ENCODE results near the gene MYL5.
"Not testable (repeated sequence)": the region's sequence is repeated elsewhere in the genome, so short reads cannot be mapped to it uniquely, and the experiment has no call there.

Gene MYL5

DNA sequence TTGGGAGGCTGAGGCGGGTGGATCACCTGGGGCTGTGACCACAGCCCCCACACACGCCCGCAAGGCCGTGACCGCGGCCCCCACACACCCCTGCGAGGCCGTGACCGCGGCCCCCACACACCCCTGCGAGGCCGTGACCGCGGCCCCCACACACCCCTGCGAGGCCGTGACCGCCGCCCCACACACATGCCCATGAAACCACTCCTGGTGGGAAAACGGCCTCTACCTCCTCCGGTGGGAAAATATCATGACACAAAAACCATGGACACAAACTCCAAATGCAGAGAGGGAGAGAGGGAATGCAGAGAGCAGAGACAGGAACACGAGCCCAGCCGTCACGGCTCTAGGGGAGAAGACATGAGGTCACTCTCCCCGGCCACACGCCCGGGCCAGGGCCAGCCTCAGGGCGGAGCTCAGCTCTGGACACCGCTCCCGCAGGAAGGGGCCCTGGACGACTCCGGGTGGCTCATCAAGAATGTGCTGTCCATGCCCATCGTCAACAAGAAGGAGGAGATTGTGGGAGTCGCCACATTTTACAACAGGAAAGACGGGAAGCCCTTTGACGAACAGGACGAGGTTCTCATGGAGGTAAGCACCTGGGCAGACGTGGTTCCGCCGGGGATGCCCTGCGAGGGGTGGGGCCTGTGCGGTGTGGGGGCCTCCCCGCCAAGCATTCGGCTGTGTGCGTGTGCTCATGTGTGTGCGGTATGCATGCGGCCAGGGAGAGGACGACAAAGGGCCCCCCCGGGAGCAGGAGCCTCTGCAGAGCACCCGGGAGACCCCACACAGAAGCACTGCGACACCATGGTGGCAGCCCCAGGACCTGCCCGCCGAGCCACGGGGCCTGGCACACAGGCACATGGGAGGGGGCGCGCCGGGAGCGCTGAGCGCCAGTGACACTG lies 17.7 kb upstream of the MYL5 start:
- no peak for FAIRE-seq
- no peak for DNase-seq (ENCODE audit: insufficient read length, low spot score)

GRCh38 chr4:657338-657833 lies 17.0 kb upstream of the MYL5 start:
- DNase-seq (ENCODE audit: insufficient read length, low spot score) (no peak), FAIRE-seq (no peak)

DNA sequence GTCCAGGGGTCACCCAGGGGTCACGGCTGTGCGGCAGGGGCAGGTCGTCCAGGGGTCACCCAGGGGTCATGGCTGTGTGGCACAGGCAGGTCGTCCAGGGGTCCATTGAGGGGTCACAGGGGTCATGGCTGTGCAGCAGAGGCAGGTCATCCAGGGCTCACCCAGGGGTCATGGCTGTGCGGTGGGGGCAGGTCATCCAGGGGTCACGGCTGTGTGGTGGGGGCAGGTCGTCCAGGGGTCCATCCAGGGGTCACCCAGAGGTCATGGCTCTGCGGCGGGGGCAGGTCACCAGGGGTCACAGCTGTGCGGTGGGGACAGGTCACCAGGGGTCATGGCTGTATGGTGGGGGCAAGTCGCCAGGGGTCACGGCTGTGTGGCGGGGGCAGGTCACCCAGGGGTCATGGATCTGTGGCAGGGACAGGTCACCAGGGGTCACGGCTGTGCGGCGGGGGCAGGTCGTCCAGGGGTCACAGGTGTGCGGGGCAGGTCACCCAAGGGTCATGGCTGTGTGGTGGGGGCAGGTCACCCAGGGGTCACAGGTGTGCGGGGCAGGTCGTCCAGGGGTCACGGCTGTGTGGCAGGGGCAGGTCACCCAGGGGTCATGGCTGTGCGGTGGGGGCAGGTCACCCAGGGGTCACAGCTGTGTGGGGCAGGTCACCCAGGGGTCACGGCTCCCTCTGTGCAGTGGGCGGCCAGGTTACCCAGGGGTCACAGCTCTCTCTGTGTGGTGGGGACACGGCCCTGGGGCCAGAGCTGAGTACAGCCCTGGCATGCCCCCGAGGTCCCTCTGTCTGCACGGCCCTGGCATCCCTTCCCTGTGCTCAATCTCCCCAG lies 16.3 kb upstream of the MYL5 start:
- no peak for DNase-seq (ENCODE audit: insufficient read length, low spot score)
- no peak for FAIRE-seq

DNA sequence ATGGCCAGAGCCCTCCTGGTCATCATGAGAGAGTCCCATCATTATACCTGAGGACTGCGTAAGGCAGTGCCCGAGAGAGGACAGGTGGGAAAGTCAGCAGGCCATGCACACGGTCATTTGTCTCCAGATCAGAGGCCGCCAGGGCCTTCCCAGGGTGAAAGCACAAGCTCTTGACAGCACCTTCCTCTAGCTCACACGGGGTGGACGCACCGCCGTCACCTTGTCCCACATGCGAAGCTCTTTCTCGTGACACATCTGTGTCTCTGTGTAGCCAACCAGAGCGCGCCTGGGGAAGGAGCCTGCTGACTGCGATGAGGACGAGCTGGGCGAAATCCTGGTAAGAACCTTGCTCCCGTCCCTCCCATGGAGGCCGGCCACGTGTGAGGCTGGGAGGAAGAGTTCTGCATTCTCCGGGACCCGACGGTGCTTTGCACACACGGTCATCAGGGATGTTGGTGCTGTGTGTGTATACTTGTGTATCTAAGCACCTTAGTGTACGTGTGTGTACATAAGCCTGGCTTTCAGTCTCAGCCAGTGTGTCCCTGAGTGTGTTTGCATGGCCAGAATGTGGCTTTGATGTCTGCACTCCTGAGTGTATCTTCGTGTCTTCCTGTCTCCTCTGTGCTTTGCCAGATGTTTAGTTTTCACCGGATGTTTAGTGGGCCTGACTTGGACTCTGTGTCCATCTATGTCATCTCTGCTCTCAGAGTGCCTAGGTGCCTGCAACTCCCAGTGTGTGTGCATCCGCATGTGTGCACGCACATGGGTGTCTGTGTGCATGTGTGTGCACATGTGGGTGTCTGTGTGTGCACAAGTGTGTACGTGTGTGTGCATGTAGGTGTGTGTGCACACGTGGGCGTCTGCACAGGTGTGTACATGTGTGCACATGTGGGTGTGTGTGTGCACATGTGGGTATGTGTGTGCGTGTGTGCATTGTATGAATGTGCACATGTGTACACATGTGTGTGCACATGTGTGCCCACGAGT lies 15.4 kb upstream of the MYL5 start:
- FAIRE-seq (no peak), DNase-seq (ENCODE audit: insufficient read length, low spot score) (no peak)

DNA sequence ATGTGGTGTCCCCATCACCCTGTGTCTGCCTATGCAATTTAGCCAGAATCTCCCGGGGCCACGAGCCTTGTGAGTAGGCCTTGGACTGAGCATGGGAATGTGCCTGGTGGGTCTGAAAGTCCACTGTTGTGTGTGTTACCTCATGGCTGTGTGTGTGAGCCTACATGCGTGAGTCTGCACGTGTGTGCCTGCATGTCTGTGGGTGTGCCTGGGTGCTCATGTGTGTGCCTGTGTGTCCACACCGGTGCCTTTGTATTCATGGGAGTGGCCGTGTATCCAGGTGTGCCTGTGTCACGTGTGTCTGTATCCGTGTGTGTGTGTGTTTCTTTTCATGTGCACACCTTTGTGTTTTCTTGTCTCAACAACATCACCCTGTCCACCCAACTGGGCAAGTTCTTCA lies 14.5 kb upstream of the MYL5 start:
- FAIRE-seq: no peak
- DNase-seq (ENCODE audit: insufficient read length, low spot score): no peak

DNA sequence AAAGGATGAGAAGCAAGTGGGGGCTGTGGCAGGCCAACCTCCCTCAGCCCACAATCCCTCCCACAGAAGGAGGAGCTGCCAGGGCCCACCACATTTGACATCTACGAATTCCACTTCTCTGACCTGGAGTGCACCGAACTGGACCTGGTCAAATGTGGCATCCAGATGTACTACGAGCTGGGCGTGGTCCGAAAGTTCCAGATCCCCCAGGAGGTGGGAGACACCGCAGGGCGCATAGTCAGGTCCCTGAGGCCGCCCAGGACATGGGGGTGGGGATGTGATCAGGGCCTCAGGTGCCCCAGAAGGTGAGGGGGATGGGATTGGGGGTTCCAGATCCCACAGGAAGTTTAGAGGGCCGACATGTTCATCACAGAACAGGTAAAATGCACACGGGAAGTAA lies 13.9 kb upstream of the MYL5 start:
- DNase-seq (ENCODE audit: insufficient read length, low spot score) (no peak), FAIRE-seq (no peak)

GRCh38 chr4:661231-661630 lies 13.1 kb upstream of the MYL5 start:
- DNase-seq (ENCODE audit: insufficient read length, low spot score) (no peak), FAIRE-seq (no peak)

GRCh38 chr4:661881-662761 lies 12.2 kb upstream of the MYL5 start:
- FAIRE-seq (no peak), DNase-seq (ENCODE audit: insufficient read length, low spot score) (no peak)

DNA sequence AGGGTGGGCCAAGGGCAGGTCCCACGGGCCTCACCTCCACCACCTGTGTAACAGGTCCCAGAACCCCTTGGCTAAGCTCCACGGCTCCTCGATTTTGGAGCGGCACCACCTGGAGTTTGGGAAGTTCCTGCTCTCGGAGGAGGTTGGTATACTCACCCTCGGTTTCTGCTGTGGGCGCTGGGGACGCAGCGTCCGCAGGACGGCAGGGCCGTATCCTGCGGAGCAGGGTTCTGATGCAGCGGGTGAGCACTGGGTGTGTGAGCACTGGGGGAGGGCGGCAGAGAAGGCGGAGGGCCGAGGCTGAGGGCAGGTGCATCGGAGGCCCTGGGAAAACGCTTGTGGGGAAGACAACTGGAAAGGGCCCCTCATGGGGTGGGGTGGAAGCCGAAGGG lies 11.3 kb upstream of the MYL5 start:
- DNase-seq (ENCODE audit: insufficient read length, low spot score) (no peak), FAIRE-seq (no peak)

DNA sequence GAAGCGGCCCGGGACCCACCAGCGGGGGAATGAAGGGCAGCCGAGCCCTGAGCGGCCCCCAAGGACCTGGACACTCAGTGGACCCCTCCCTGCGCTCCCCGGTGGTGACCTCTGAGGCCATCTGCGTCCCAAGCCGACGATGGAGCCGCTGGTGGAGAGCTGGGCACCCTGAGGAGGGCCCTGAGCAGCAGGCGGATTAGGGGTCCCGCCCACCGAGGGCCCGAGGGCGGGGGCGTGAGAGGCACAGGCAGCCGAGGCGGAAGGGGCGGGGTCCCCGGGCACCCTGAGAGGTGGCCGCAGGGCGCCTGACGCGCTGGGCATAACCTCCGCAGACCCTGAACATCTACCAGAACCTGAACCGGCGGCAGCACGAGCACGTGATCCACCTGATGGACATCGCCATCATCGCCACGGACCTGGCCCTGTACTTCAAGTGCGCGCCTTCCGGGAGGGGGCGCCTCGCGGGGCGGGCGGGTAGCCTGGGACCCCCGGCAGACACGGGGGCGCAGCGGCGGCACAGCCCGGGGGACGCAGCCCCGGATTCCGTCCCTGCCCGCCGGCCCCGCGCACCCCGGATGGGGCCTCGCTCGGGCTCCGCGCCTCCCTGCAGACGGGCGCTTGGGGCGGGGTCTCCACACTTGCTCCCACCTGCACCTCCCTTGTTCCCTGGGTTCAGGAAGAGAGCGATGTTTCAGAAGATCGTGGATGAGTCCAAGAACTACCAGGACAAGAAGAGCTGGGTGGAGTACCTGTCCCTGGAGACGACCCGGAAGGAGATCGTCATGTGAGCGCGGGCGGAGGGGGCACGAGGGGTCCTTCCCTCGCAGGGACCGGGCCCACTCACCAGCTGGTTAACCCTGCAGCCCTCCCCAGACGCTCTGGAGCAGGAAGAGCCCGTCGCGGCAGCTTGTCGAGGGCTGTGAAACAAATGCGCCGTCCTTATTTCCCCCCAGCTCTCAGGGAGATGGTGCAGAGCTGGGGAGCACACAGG lies 10.6 kb upstream of the MYL5 start:
- peak; percentile 85 for DNase-seq (ENCODE audit: insufficient read length, low spot score)
- peak; percentile 62 for FAIRE-seq

GRCh38 chr4:664713-665231 lies 9.6 kb upstream of the MYL5 start:
- DNase-seq (ENCODE audit: insufficient read length, low spot score) (no peak), FAIRE-seq (no peak)

DNA sequence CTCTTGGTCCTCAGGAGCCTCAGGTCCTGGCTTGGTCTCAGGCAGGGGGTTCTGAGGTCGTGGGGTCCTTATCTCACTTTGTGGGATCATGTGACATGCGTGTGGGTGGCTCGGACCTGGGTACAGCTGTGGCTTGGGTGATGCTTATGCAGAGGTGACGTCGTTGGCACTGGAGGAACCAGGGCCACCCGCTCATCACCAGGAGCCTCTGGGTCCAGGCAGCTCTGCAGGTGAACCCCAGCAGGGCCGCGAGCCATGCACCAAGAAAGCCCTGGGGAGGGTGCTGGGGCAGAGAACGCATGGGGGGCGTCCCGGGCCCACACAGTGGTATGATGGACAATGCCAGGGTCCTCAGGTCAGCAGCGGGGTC lies 9.0 kb upstream of the MYL5 start:
- FAIRE-seq (no peak), DNase-seq (ENCODE audit: insufficient read length, low spot score) (no peak)

- DNase-seq (ENCODE audit: insufficient read length, low spot score) (no peak), FAIRE-seq (no peak)
Observed at GRCh38 chr4:665751-666435, 8.4 kb upstream of the MYL5 start.

GRCh38 chr4:666436-666810 lies 7.9 kb upstream of the MYL5 start:
- no peak for FAIRE-seq
- no peak for DNase-seq (ENCODE audit: insufficient read length, low spot score)

- FAIRE-seq (no peak), DNase-seq (ENCODE audit: insufficient read length, low spot score) (no peak)
Observed at GRCh38 chr4:666822-667544, 7.4 kb upstream of the MYL5 start.

DNA sequence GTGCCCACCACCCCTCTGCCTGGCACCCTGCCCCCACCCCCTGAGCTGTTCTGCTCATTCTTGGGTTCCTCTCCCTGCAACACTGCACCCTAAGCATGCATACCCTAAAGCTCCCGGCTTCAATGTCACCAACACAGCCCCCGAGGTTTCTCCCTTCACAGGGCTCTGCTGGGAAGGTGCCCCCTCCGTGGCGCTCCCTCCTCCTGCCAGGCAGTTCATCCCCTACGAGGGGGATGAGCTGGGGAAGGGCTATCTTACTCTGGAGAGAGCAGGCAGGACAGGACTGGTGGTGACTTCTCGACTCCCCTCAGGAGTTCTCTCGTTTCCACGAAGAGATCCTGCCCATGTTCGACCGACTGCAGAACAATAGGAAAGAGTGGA lies 6.8 kb upstream of the MYL5 start:
- FAIRE-seq (no peak), DNase-seq (ENCODE audit: insufficient read length, low spot score) (no peak)

DNA sequence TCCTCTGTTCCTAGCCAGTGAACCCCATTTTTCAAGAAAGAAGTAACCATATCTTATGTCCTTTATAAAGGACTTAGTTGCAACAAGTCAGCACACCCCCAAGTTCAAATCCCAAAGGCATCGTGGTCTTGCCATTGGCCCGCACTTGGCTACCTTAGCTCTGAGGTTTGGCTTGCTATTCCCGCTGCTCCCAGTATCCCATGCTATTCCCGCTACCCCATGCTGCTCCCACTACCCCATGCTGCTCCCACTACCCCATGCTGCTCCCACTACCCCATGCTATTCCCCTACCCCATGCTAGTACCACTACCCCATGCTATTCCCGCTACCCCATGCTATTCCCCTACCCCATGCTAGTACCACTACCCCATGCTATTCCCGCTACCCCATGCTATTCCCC lies 6.1 kb upstream of the MYL5 start:
- not testable (repeated sequence) for FAIRE-seq; DNase-seq (ENCODE audit: insufficient read length, low spot score)

Measured in GM19239 (cell line).